Nephron progenitor cell (in vitro differentiated cells): ENCODE measurements around the gene ZNF366.

Source experiments
- DNase-seq: peaks from one replicate; pipeline ENCODE4 v3.0.0; 2021
- H3K27ac Mint-ChIP-seq: 2 replicates; pipeline ENCODE4 v1.8.0; 2021; ENCODE audit warnings: mild to moderate bottlenecking, moderate library complexity, mixed read lengths
- H3K27me3 Mint-ChIP-seq: 2 replicates; pipeline ENCODE4 v1.8.0; 2021; ENCODE audit warnings: mild to moderate bottlenecking, low read depth, mixed read lengths; ENCODE audit not compliant: poor library complexity
- H3K36me3 Mint-ChIP-seq: 2 replicates; pipeline ENCODE4 v1.8.0; 2021; ENCODE audit warnings: low read depth, mixed read lengths
- H3K4me1 Mint-ChIP-seq: 2 replicates; pipeline ENCODE4 v1.8.0; 2021; ENCODE audit warnings: mixed read lengths
- H3K4me3 Mint-ChIP-seq: 2 replicates; pipeline ENCODE4 v1.8.0; 2021; ENCODE audit warnings: mild to moderate bottlenecking, moderate library complexity, mixed read lengths
- H3K9me3 Mint-ChIP-seq: 2 replicates; pipeline ENCODE4 v1.8.0; 2021; ENCODE audit warnings: mild to moderate bottlenecking, moderate library complexity, mixed read lengths
- CTCF ChIP-seq: fragments of 200-600 bp; sonication (generic); IDR thresholded peaks from 2 replicates; pipeline ENCODE4 v1.5.0; 2021; ENCODE audit warnings: antibody characterized with exemption

Gene ZNF366

GRCh38 chr5:72478684-72479083 is 28.5 kb downstream of the ZNF366 start:
- peaks cover 5% of the 10 kb centered on the region for H3K4me1 Mint-ChIP-seq
- H3K9me3 Mint-ChIP-seq, result no peaks in the 10 kb centered on the region
- H3K4me3 Mint-ChIP-seq, result no peak overlapping the region
- H3K36me3 Mint-ChIP-seq, result no peaks in the 10 kb centered on the region
- H3K27ac Mint-ChIP-seq, result no peak overlapping the region
- H3K27me3 Mint-ChIP-seq, result peaks cover 9% of the 10 kb centered on the region
- TF ChIP-seq CTCF, result no peak
- DNase-seq, result no peak

GRCh38 chr5:72478276-72478675 is 28.9 kb downstream of the ZNF366 start:
- Mint-ChIP-seq H3K4me1 (peaks cover 5% of the 10 kb centered on the region), H3K27me3 (peaks cover 7% of the 10 kb centered on the region), H3K36me3 (no peaks in the 10 kb centered on the region), H3K4me3 (no peak overlapping the region), H3K9me3 (no peaks in the 10 kb centered on the region), H3K27ac (no peak overlapping the region)
- TF ChIP-seq CTCF, result no peak
- DNase-seq, result no peak

GRCh38 chr5:72477644-72478043 is 29.6 kb downstream of the ZNF366 start:
- peaks cover 5% of the 10 kb centered on the region for H3K4me1 Mint-ChIP-seq
- no peak for DNase-seq
- H3K27me3 Mint-ChIP-seq, result peaks cover 7% of the 10 kb centered on the region
- no peaks in the 10 kb centered on the region for H3K9me3 Mint-ChIP-seq
- no peak overlapping the region for H3K27ac Mint-ChIP-seq
- no peak for TF ChIP-seq CTCF
- H3K36me3 Mint-ChIP-seq, result no peaks in the 10 kb centered on the region
- H3K4me3 Mint-ChIP-seq, result no peak overlapping the region

GRCh38 chr5:72477176-72477575 is 30.0 kb downstream of the ZNF366 start:
- Mint-ChIP-seq H3K9me3 (no peaks in the 10 kb centered on the region), H3K36me3 (no peaks in the 10 kb centered on the region), H3K27ac (no peak overlapping the region), H3K4me1 (peaks cover 5% of the 10 kb centered on the region), H3K4me3 (no peak overlapping the region), H3K27me3 (peaks cover 7% of the 10 kb centered on the region)
- no peak for TF ChIP-seq CTCF
- DNase-seq, result no peak

GRCh38 chr5:72476721-72477120 is 30.5 kb downstream of the ZNF366 start:
- Mint-ChIP-seq H3K4me1 (peaks cover 5% of the 10 kb centered on the region), H3K9me3 (no peaks in the 10 kb centered on the region), H3K27ac (no peak overlapping the region)

More at GRCh38 chr5:72476721-72477120, 30.5 kb downstream of the ZNF366 start:
- Mint-ChIP-seq H3K4me3 (no peak overlapping the region), H3K27me3 (peaks cover 7% of the 10 kb centered on the region), H3K36me3 (no peaks in the 10 kb centered on the region)
- no peak for TF ChIP-seq CTCF
- no peak for DNase-seq
